Esophagus squamous epithelium (tissue), 5 donors: ENCODE results near the gene CEP164. TPM values are rescaled to one million over a fixed set of nuclear protein-coding genes. Genes with fewer than 3 reads are reported as not detected.

Experiments
- DNase-seq: peaks from one replicate; lab custom pipeline; 2025; lab: John Stamatoyannopoulos, UW
- H3K27ac ChIP-seq, 4 donors: fragments of 200-600 bp; sonication (generic); one replicate each; pipeline ENCODE4 v1.5.1; 2016 to 2019; ENCODE audit warnings: mild to moderate bottlenecking in 1 of 4
- H3K27me3 ChIP-seq, 4 donors: fragments of 200-600 bp; sonication (generic); 1 replicate in 3 of 4; 2 replicates in 1 of 4; pipeline versions ENCODE4 v1.5.1 to v1.6.0; 2017 to 2021; ENCODE audit warnings: antibody characterized with exemption in 1 of 4
- H3K36me3 ChIP-seq, 3 donors: fragments of 200-600 bp; sonication (generic); one replicate each; pipeline ENCODE4 v1.5.1; 2016 to 2019
- H3K4me1 ChIP-seq, 3 donors: fragments of 200-600 bp; sonication (generic); one replicate each; pipeline ENCODE4 v1.5.1; 2017 to 2019
- H3K4me3 ChIP-seq, 4 donors: fragments of 200-600 bp; sonication (generic); 1 replicate in 3 of 4; 2 replicates in 1 of 4; pipeline ENCODE4 v1.5.1; 2016 to 2019; ENCODE audit warnings: mild to moderate bottlenecking in 2 of 4, moderate library complexity in 1 of 4
- H3K9me3 ChIP-seq, 3 donors: fragments of 200-600 bp; sonication (generic); one replicate each; pipeline ENCODE4 v1.5.1; 2016 to 2019
- POLR2A ChIP-seq, 4 donors: fragments of 450-650 bp; IDR thresholded peaks; one replicate each; pipeline ENCODE4 v1.6.1; 2017; ENCODE audit warnings: antibody characterized with exemption in 4 of 4, mild to moderate bottlenecking in 4 of 4, moderate library complexity in 3 of 4
- WGBS, 2 donors: methylation state at CpG; one replicate each; pipeline ENCODE4 v1.1.5; 2018; 5-methylcytosine and 5-hydroxymethylcytosine counted together
- intact Hi-C: fragments of 100-400 bp; cut with DNase I; formaldehyde crosslinking; loops from one replicate; pipeline ENCODE4 v1.15.0; 2022
- total RNA-seq, 4 donors: library from RNA; depleted of rRNA; stranded (reverse); fragments of >200 nt; gene quantifications; one replicate each; pipeline ENCODE4 v1.1.0, GENCODE V29; 2016
- TF ChIP-seq, protein P1 (sequence below), 6 experiments: fragments of 450-650 bp in 4 of 6; fragments of 200-600 bp in 2 of 6; sonication (generic) in 2 of 6; IDR thresholded peaks; one replicate each; pipeline ENCODE4 v1.5.1; 2016 to 2019; ENCODE audit warnings: antibody characterized with exemption in 6 of 6, mild to moderate bottlenecking in 4 of 6, moderate library complexity in 4 of 6
- donor health status: DM: yes; HTN: yes; CAD: no.

The CEP164 gene
- total RNA-seq, 4 donors from 2014 or later = 7.3 to 20.0 (median 13.0) TPM

DNA sequence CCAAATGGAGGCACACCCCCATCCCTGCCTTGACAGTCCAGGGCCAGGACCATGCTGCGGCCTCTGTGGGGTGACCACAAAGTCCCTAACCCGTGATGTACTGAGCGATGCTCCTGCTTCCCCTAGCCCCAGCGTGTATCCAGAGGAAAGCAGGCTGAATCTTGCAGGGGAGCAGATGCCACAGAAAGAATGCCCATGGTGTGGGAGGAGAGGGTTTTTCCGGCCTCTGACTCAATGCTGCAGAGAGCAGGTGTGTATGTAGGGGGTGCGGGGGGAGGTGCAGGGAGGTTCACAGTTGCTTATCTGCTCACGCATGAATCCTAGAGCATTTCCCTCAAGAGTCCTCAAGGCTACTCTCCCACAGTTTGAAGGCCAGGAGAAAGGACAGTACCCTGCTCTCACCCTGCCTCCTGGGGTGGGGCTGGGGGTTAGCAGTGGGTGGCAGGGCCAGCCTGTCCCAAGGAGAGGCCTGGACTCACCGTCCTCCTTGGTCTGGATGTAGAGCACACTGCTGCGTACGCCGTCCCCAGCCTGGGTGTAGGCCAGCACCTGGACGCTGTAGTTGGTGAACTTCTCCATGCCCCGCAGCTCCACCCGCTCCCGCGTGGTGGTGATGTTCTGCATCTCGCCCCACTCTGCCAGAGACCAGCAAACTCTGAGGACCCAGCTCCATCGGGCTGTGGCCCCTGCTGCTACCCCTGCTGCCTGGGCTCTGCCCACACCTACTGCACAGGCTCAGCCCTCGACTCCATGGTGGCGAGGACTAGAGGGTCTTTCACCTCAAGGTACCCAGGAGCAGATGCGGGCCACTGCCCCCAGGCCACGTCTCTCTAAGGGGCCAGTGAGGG, 130.8 kb downstream of the CEP164 start:
- Histone ChIP-seq H3K36me3 (no peaks in the 10 kb centered on the region), H3K27ac (no peak overlapping the region), H3K4me1 (no peaks in the 10 kb centered on the region), H3K27me3 (peaks cover 0 to 5% (median 0%) of the 10 kb centered on the region in 4 donors), H3K9me3 (peaks cover 0 to 6% (median 0%) of the 10 kb centered on the region in 3 donors), H3K4me3 (no peak overlapping the region)
- DNase-seq = no peak
- 69 to 84% methylated on average over 4 to 5 of the region's 22 CpGs for WGBS, 2 donors
- TF ChIP-seq POLR2A (IDR thresholded peaks at IDR 0.05) = no peak
- intact Hi-C loops = no loop called here

DNA sequence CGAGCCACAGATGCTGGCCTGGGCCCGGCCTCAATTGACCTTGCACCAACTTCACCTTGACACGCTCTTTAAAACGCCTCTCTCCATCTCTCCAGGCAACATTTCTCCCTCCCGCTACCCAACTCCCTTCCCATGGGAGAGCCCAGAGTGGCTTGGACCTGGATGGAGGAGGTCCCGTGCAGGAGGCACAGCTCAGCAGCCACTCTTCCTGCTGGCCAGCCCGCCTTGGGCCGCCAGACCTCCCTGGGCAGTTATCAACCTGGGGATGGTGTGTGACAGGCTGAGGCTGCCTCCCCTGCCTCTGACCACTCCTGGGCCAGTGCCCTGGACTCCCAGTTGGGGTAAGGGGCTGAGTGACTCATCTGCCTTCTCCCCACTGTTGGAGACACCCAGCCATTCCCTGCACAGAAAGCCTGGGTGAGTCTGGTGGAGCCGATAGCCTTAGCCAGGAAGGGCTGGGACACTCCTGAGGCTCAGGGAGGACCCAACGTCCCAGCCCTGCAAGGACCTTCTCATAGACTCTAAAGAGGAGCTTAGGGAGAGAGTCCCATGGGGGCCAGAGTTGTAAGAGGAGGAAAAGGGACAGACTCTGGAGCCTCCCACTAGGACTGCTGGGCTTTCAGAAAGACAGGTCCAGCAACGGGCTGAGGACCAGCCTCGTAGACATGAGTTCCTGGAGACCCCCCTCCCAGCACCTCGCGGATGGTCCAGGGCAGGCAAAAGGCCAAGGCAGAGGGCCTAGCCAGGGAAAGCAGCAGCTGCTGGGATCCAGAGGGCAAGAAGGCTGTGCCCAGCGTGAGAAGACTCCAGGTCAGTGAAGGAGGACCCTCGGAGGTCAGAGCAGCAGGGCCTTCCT, 131.7 kb downstream of the CEP164 start:
- Histone ChIP-seq H3K4me1 (no peaks in the 10 kb centered on the region), H3K27ac (no peak overlapping the region), H3K36me3 (no peaks in the 10 kb centered on the region), H3K4me3 (no peak overlapping the region), H3K27me3 (peaks cover 0 to 5% (median 0%) of the 10 kb centered on the region in 4 donors), H3K9me3 (no peaks in the 10 kb centered on the region)
- TF ChIP-seq POLR2A (IDR thresholded peaks at IDR 0.05) = no peak
- TF ChIP-seq, protein P1, sequence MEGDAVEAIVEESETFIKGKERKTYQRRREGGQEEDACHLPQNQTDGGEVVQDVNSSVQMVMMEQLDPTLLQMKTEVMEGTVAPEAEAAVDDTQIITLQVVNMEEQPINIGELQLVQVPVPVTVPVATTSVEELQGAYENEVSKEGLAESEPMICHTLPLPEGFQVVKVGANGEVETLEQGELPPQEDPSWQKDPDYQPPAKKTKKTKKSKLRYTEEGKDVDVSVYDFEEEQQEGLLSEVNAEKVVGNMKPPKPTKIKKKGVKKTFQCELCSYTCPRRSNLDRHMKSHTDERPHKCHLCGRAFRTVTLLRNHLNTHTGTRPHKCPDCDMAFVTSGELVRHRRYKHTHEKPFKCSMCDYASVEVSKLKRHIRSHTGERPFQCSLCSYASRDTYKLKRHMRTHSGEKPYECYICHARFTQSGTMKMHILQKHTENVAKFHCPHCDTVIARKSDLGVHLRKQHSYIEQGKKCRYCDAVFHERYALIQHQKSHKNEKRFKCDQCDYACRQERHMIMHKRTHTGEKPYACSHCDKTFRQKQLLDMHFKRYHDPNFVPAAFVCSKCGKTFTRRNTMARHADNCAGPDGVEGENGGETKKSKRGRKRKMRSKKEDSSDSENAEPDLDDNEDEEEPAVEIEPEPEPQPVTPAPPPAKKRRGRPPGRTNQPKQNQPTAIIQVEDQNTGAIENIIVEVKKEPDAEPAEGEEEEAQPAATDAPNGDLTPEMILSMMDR (IDR thresholded peaks at IDR 0.05) = no peak
- WGBS, 2 donors = 66 to 73% methylated on average over 5 to 8 of the region's 16 CpGs
- DNase-seq = no peak
- intact Hi-C loops = no loop called here

DNA sequence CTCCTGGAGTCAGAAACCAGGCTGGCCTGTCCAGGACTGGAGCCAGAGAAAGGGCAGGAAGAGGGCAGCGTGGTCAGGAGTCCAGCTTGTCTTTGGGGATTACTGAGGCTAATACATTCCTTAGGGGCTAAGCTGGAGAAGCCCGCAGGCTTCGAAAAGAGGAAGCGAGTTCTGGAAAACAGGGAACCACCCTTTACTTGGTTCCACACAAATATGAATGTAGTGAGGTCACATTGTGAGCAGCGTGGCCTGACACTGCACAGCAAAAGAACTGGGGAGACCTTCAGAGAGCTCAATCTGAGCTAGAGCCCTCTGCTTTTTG, 132.3 kb downstream of the CEP164 start:
- TF ChIP-seq, protein P1 (IDR thresholded peaks at IDR 0.05) = no peak
- TF ChIP-seq POLR2A (IDR thresholded peaks at IDR 0.05) = no peak
- H3K9me3 ChIP-seq = no peaks in the 10 kb centered on the region
- no peaks in the 10 kb centered on the region for H3K4me1 ChIP-seq
- H3K36me3 ChIP-seq = no peaks in the 10 kb centered on the region
- H3K4me3 ChIP-seq = no peak overlapping the region
- no peak overlapping the region for H3K27ac ChIP-seq
- DNase-seq = no peak
- intact Hi-C loops = no loop called here
- 69 to 86% methylated on average over 4 to 5 of the region's 5 CpGs for WGBS, 2 donors
- H3K27me3 ChIP-seq = peaks cover 0 to 8% (median 0%) of the 10 kb centered on the region in 4 donors

DNA sequence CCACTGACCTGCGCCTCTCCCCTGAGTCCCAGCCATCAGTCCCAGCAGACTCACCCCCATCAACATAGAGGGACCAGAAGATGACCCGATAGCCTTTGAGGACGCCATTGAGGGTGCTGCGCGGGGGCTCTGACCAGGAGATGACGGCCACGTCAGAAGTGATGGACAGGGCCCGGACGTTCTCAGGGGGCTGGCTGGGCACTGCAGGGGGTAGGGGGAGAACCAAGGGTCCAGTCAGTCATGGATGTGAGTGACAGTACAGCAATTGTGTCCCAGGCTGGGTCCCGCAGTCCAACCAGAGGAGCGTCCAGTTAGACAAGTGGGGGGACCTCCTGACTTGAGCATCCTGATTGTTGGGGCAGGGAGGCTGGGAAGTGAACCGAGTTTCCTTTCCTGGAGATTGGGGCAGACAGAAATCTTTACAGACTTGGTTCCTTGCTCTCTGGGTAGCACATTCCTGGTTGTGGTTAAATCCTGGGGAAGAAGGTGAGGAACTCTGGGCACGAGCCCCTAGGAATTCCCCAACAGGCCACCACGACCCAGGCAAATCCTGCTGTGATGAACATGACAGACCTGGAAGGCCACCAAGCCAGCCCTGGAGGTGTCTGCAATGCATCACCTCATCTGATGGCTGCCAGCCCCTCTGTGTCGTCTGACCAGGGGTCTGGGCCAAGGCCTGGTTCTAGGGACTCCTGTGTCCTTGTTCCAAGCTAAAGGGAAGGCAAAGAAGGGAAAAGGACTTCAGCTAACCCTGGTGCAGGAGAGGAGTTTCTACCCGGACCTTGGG, 133.9 kb downstream of the CEP164 start:
- Histone ChIP-seq H3K27me3 (peaks cover 0 to 8% (median 0%) of the 10 kb centered on the region in 4 donors), H3K4me3 (no peak overlapping the region), H3K9me3 (no peaks in the 10 kb centered on the region), H3K36me3 (no peaks in the 10 kb centered on the region), H3K4me1 (no peaks in the 10 kb centered on the region), H3K27ac (no peak overlapping the region)
- intact Hi-C loops = no loop called here
- no peak for TF ChIP-seq POLR2A (IDR thresholded peaks at IDR 0.05)
- TF ChIP-seq, protein P1 (IDR thresholded peaks at IDR 0.05) = no peak
- no peak for DNase-seq
- WGBS, 2 donors = 50 to 86% methylated on average over 1 to 12 of the region's 16 CpGs

DNA sequence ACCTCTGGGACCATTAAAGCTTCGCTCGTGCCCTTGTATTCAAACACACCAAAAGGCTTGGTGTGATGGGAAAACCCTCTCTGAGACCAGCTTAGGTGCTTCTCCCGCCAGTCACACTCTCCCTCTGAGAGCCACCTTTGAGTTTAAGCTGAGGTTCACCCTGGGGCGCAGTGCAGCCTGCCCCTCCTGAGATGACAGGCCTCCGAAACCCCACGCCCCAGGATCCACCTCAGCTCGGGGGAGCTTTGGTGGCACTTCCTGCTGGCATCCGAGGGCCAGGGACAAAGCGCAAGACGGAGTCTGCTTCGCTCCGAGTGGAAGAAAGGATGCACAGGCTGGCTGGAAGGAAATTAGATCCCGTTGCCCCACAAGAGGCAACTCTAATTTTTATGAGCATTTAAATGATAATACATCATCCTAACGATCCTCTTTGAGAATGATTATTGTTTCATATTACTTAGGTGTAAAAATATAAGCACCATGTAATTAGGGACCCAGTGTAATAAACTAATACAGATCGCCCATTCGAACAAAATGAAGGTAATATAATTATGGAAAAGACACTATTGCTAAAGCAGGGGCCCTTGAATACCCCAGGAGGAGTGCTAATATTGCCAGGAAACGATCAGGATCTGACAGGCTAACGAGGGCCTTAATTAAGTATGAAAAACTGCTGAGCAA, 134.7 kb downstream of the CEP164 start:
- TF ChIP-seq, protein P1 (IDR thresholded peaks at IDR 0.05) = no peak
- TF ChIP-seq POLR2A (IDR thresholded peaks at IDR 0.05) = no peak
- DNase-seq = no peak

More for the DNA sequence above, 134.7 kb downstream of the CEP164 start:
- Histone ChIP-seq H3K4me3 (no peak overlapping the region), H3K27ac (no peak overlapping the region), H3K27me3 (peaks cover 0 to 8% (median 0%) of the 10 kb centered on the region in 4 donors), H3K9me3 (no peaks in the 10 kb centered on the region), H3K4me1 (no peaks in the 10 kb centered on the region), H3K36me3 (no peaks in the 10 kb centered on the region)
- intact Hi-C loops = no loop called here
- 79 to 83% methylated on average over 12 of the region's 18 CpGs for WGBS, 2 donors
